Smooth muscle cell (in vitro differentiated cells): ENCODE data around the gene GNAO1. TPM values are rescaled to one million over a fixed set of nuclear protein-coding genes. Genes with fewer than 3 reads are reported as not detected.
"Not testable (repeated sequence)": the region's sequence is repeated elsewhere in the genome, so short reads cannot be mapped to it uniquely, and the experiment has no call there.

ENCODE experiments used
- DNase-seq: peaks from one replicate; lab custom pipeline; 2025; ENCODE audit not compliant: unreplicated experiment; lab: John Stamatoyannopoulos, UW
- H2AFZ ChIP-seq: fragments of 200-600 bp; sonication (generic); 2 replicates; pipeline ENCODE4 v1.6.0; 2016; ENCODE audit warnings: antibody characterized with exemption, low read depth, mild to moderate bottlenecking
- H3F3A ChIP-seq: fragments of 200-600 bp; sonication (generic); 2 replicates; pipeline ENCODE4 v1.6.0; 2017; ENCODE audit warnings: antibody characterized with exemption, low read depth
- H3K27ac ChIP-seq: fragments of 200-600 bp; sonication (generic); 2 replicates; pipeline ENCODE4 v1.5.1; 2016; ENCODE audit warnings: low read depth, mild to moderate bottlenecking
- H3K27me3 ChIP-seq: fragments of 200-600 bp; sonication (generic); 2 replicates; pipeline ENCODE4 v1.6.1; 2016; ENCODE audit warnings: low read depth, mild to moderate bottlenecking
- H3K36me3 ChIP-seq: fragments of 200-600 bp; sonication (generic); 2 replicates; pipeline ENCODE4 v1.5.1; 2016; ENCODE audit warnings: low read depth
- H3K4me1 ChIP-seq: fragments of 200-600 bp; sonication (generic); 2 replicates; pipeline ENCODE4 v1.5.1; 2016; ENCODE audit warnings: low read depth
- H3K4me2 ChIP-seq: fragments of 200-600 bp; sonication (generic); 2 replicates; pipeline ENCODE4 v1.6.0; 2016; ENCODE audit warnings: mild to moderate bottlenecking
- H3K4me3 ChIP-seq: fragments of 200-600 bp; sonication (generic); 2 replicates; pipeline ENCODE4 v1.5.1; 2016; ENCODE audit warnings: mild to moderate bottlenecking
- H3K79me2 ChIP-seq: fragments of 200-600 bp; sonication (generic); 2 replicates; pipeline ENCODE4 v1.6.0; 2016; ENCODE audit warnings: low read depth, mild to moderate bottlenecking
- H3K9ac ChIP-seq: fragments of 200-600 bp; sonication (generic); 2 replicates; pipeline ENCODE4 v1.6.0; 2016; ENCODE audit warnings: low read depth
- H3K9me3 ChIP-seq: fragments of 200-600 bp; sonication (generic); replicated peaks from 2 replicates; pipeline ENCODE4 v1.5.1; 2016; ENCODE audit warnings: low read depth
- H4K20me1 ChIP-seq: fragments of 200-600 bp; sonication (generic); 2 replicates; pipeline ENCODE4 v1.6.0; 2016; ENCODE audit warnings: low read depth
- CTCF ChIP-seq: fragments of 200-600 bp; sonication (generic); IDR thresholded peaks from 2 replicates; pipeline ENCODE4 v1.5.1; 2017; ENCODE audit warnings: borderline replicate concordance, mild to moderate bottlenecking, antibody characterized with exemption; ENCODE audit not compliant: insufficient read depth, poor library complexity, severe bottlenecking
- WGBS: methylation state at CpG from one replicate; pipeline ENCODE4 v1.1.7; 2016; ENCODE audit warnings: low lambda C conversion rate; 5-methylcytosine and 5-hydroxymethylcytosine counted together
- polyA plus RNA-seq: library from polyadenylated mRNA; unstranded; fragments of >200 nt; fragmentation: Nextera tagmentation; extraction: Ambion mirVana; gene quantifications from 2 replicates; pipeline ENCODE4 v1.2.1, GENCODE V29; 2016
- total RNA-seq: library from RNA; depleted of rRNA; stranded (reverse); fragments of >200 nt; gene quantifications from 2 replicates; pipeline ENCODE4 v1.2.3, GENCODE V29; 2014

The GNAO1 gene
- total and polyA plus RNA-seq, 2 experiments from 2014 or later = 1.7 to 3.7 TPM

- H3K4me1 ChIP-seq = no peaks in the 10 kb centered on the region
- DNase-seq = no peak
- H3K79me2 ChIP-seq = peaks cover 9% of the 10 kb centered on the region
- no peak overlapping the region for H3K9ac ChIP-seq
- H3K27me3 ChIP-seq = no peaks in the 10 kb centered on the region
- peaks cover 19% of the 10 kb centered on the region for H3K36me3 ChIP-seq
- H3K27ac ChIP-seq = no peak overlapping the region
- H3K4me3 ChIP-seq = no peak overlapping the region
- no peaks in the 10 kb centered on the region for H3F3A ChIP-seq
- no peak overlapping the region for H2AFZ ChIP-seq
- H3K4me2 ChIP-seq = no peak overlapping the region
- no peak for TF ChIP-seq CTCF
- no peaks in the 10 kb centered on the region for H3K9me3 ChIP-seq
- H4K20me1 ChIP-seq = peaks cover 8% of the 10 kb centered on the region
These were observed 196.9 kb downstream of the GNAO1 start for GRCh38 chr16:56388209-56388608.

DNA sequence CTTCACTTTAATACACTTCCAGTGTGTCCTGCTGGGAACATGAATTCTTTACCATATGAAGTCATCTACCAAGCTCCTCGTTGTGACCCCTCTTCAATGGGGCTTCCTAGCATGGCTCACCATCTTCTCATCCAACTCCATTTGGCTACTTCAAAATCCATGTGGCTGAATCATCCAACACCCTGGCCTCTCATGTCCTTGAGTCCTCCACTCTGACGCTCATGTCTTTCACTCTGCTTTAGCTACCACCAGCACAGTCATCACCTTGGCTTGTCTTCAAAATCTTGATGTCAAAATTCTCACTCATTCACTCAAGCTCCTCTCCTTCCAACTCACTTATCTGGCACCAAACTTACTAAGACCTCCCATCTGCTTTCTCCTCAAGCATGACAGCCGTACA, 198.3 kb downstream of the GNAO1 start:
- Histone ChIP-seq H3K9ac (no peak overlapping the region), H3K4me3 (no peak overlapping the region)

GRCh38 chr16:56396724-56397123, 205.4 kb downstream of the GNAO1 start:
- not testable (repeated sequence) for H3K4me2 ChIP-seq, H2AFZ ChIP-seq, H3K79me2 ChIP-seq, H3K4me1 ChIP-seq, DNase-seq, H3K36me3 ChIP-seq, H3K4me3 ChIP-seq, H3K9ac ChIP-seq, H4K20me1 ChIP-seq, H3F3A ChIP-seq, H3K27ac ChIP-seq, H3K27me3 ChIP-seq, H3K9me3 ChIP-seq
- 88% methylated on average over 3 of the region's 3 CpGs for WGBS

More for the DNA sequence above, 198.3 kb downstream of the GNAO1 start:
- H3K36me3 ChIP-seq = peaks cover 14% of the 10 kb centered on the region
- no peak for TF ChIP-seq CTCF
- H3K79me2 ChIP-seq = peaks cover 9% of the 10 kb centered on the region
- no peaks in the 10 kb centered on the region for H3K4me1 ChIP-seq
- H4K20me1 ChIP-seq = peaks cover 8% of the 10 kb centered on the region
- H3K9me3 ChIP-seq = no peaks in the 10 kb centered on the region
- H3K27ac ChIP-seq = no peak overlapping the region
- 90% methylated on average over 3 of the region's 3 CpGs for WGBS
- no peak overlapping the region for H2AFZ ChIP-seq
- H3K4me2 ChIP-seq = no peak overlapping the region
- no peak for DNase-seq
- H3K27me3 ChIP-seq = no peaks in the 10 kb centered on the region
- H3F3A ChIP-seq = no peaks in the 10 kb centered on the region

GRCh38 chr16:56399047-56399446, 207.8 kb downstream of the GNAO1 start:
- WGBS = 96% methylated on average over 2 of the region's 2 CpGs

More at GRCh38 chr16:56399047-56399446, 207.8 kb downstream of the GNAO1 start:
- Histone ChIP-seq H3K9ac (no peak overlapping the region), H2AFZ (no peak overlapping the region), H3K27ac (no peak overlapping the region), H3K4me3 (no peak overlapping the region), H3F3A (no peaks in the 10 kb centered on the region), H4K20me1 (no peaks in the 10 kb centered on the region), H3K4me1 (no peaks in the 10 kb centered on the region), H3K79me2 (peaks cover 4% of the 10 kb centered on the region), H3K27me3 (no peaks in the 10 kb centered on the region), H3K9me3 (no peaks in the 10 kb centered on the region), H3K4me2 (no peak overlapping the region), H3K36me3 (peaks cover 8% of the 10 kb centered on the region)
- no peak for TF ChIP-seq CTCF
- no peak for DNase-seq
